Tibial artery (tissue), 4 donors: ENCODE data around the gene DYDC2.
"Not testable (repeated sequence)": the region's sequence is repeated elsewhere in the genome, so short reads cannot be mapped to it uniquely, and the experiment has no call there.

Experiments used
- DNase-seq, 2 donors: peaks; one replicate each; pipeline ENCODE4 v3.0.0-alpha.2; 2019
- H3K27ac ChIP-seq, 2 donors: fragments of 200-600 bp; sonication (generic) in 1 of 2; 1 replicate in 1 of 2; 2 replicates in 1 of 2; pipeline ENCODE4 v1.5.1; 2018 to 2019; ENCODE audit warnings: mild to moderate bottlenecking in 1 of 2
- H3K27me3 ChIP-seq, 2 donors: fragments of 200-600 bp; sonication (generic) in 1 of 2; one replicate each; pipeline versions ENCODE4 v1.5.1 to v1.6.0; 2016 to 2019
- H3K36me3 ChIP-seq, 3 donors: fragments of 200-600 bp; sonication (generic) in 2 of 3; one replicate each; pipeline ENCODE4 v1.5.1; 2016 to 2019; ENCODE audit warnings: mild to moderate bottlenecking in 2 of 3
- H3K4me1 ChIP-seq, 4 donors: fragments of 200-600 bp; sonication (generic) in 2 of 4; 1 replicate in 3 of 4; 2 replicates in 1 of 4; pipeline ENCODE4 v1.5.1; 2016 to 2019
- H3K4me3 ChIP-seq, 2 donors: fragments of 200-600 bp; sonication (generic) in 1 of 2; 1 replicate in 1 of 2; 2 replicates in 1 of 2; pipeline ENCODE4 v1.5.1; 2018 to 2019; ENCODE audit warnings: mild to moderate bottlenecking in 2 of 2
- H3K9me3 ChIP-seq, 3 donors: fragments of 200-600 bp; sonication (generic) in 1 of 3; one replicate each; pipeline ENCODE4 v1.5.1; 2016 to 2019
- CTCF ChIP-seq, 2 experiments: fragments of 200-600 bp in 1 of 2; fragments of 450-650 bp in 1 of 2; IDR thresholded peaks; one replicate each; pipeline ENCODE4 v1.5.1; 2017 to 2019; ENCODE audit warnings: antibody characterized with exemption in 2 of 2, mild to moderate bottlenecking in 1 of 2, moderate library complexity in 1 of 2
- intact Hi-C: fragments of 100-400 bp; cut with DNase I; formaldehyde crosslinking; loops from one replicate; pipeline ENCODE4 v1.15.0; 2023; ENCODE audit warnings: low total_unique reads

Gene DYDC2

GRCh38 chr10:80351220-80351619, 5.4 kb upstream of the DYDC2 start:
- no peak overlapping the region for H3K27ac ChIP-seq
- no peak for TF ChIP-seq CTCF (IDR thresholded peaks at IDR 0.05)
- peaks cover 0 to 2% (median 1%) of the 10 kb centered on the region in 4 donors for H3K4me1 ChIP-seq
- no peak overlapping the region for H3K4me3 ChIP-seq
- intact Hi-C loops: no loop called here
- no peaks in the 10 kb centered on the region for H3K36me3 ChIP-seq
- H3K27me3 ChIP-seq: peaks cover 0 to 13% of the 10 kb centered on the region in 2 donors
- no peak for DNase-seq
- H3K9me3 ChIP-seq: no peaks in the 10 kb centered on the region

GRCh38 chr10:80356989-80357850, 639 bp downstream of the DYDC2 start:
- Histone ChIP-seq H3K9me3 (no peaks in the 10 kb centered on the region), H3K27ac (no peak overlapping the region), H3K36me3 (no peaks in the 10 kb centered on the region), H3K4me1 (peaks cover 0 to 17% (median 12%) of the 10 kb centered on the region in 4 donors), H3K27me3 (peaks cover 0 to 30% of the 10 kb centered on the region in 2 donors), H3K4me3 (peak overlapping the region; percentile 18 to 44)
- intact Hi-C loops: no loop called here
- TF ChIP-seq CTCF (IDR thresholded peaks at IDR 0.05): no peak
- DNase-seq: no peak

DNA sequence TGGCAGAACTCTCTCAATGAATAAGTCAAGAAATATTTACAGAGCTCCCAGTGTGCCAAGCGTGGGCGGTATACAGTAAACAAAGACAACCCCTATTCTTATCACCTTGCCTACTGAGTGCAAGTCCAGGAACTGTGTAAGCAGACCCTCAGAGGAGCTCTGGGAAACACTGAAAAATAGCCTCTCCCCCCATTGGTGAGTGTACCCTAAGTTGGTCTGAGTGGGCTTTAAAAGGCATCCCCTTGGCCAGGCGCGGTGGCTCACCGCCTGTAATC, 1.2 kb downstream of the DYDC2 start:
- intact Hi-C loops: no loop called here
- Histone ChIP-seq H3K4me1 (peaks cover 0 to 17% (median 12%) of the 10 kb centered on the region in 4 donors), H3K9me3 (no peaks in the 10 kb centered on the region), H3K27me3 (peaks cover 0 to 30% of the 10 kb centered on the region in 2 donors), H3K36me3 (no peaks in the 10 kb centered on the region), H3K4me3 (no peak overlapping the region), H3K27ac (no peak overlapping the region)
- no peak for TF ChIP-seq CTCF (IDR thresholded peaks at IDR 0.05)
- no peak for DNase-seq

- DNase-seq, H3K36me3 ChIP-seq, intact Hi-C loops, H3K27ac ChIP-seq, H3K4me3 ChIP-seq, H3K9me3 ChIP-seq: not testable (repeated sequence)
- Histone ChIP-seq H3K27me3 (peaks cover 0 to 30% of the 10 kb centered on the region in 2 donors), H3K4me1 (peaks cover 0 to 17% (median 12%) of the 10 kb centered on the region in 4 donors)
Observed at GRCh38 chr10:80358925-80359324, 2.3 kb downstream of the DYDC2 start.

DNA sequence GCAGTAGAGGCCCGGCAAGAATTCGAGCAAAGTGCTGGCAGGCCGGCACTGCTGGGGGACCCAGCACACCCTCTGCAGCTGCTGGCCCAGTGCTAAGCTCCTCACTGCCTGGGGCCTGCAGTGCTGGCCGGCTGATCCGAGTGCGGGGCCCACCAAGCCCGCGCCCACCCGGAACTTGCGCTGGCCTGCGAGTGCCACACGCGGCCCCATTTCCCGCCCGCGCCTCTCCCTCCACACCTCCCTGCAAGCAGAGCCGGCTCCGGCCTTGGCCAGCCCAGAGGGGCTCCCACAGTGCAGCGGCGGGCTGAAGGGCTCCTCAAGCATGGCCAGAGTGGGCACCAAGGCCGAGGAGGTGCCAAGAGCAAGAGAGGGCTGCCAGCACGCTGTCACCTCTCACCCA, 3.1 kb downstream of the DYDC2 start:
- no peak for DNase-seq
- intact Hi-C loops: no loop called here
- no peaks in the 10 kb centered on the region for H3K36me3 ChIP-seq

More for the DNA sequence above, 3.1 kb downstream of the DYDC2 start:
- peaks cover 0 to 17% (median 12%) of the 10 kb centered on the region in 4 donors for H3K4me1 ChIP-seq
- TF ChIP-seq CTCF (IDR thresholded peaks at IDR 0.05): no peak
- no peak overlapping the region for H3K27ac ChIP-seq
- H3K4me3 ChIP-seq: no peak overlapping the region
- H3K27me3 ChIP-seq: peaks cover 0 to 27% of the 10 kb centered on the region in 2 donors
- no peaks in the 10 kb centered on the region for H3K9me3 ChIP-seq
